ENCODE data around the gene PCSK6.

- no peak for TF ChIP-seq EZH2phosphoT487 (IDR thresholded peaks at IDR 0.05; ENCODE audit: insufficient read depth, low read depth)
- no peak for TF ChIP-seq EZH2 (IDR thresholded peaks at IDR 0.05; ENCODE audit: insufficient read depth, poor library complexity, severe bottlenecking)
These were observed 140.2 kb downstream of the PCSK6 start for GRCh38 chr15:101349047-101349951.
